NCI-H748 (cell line): ENCODE data around the gene TIPARP.
"Not testable (repeated sequence)": the region's sequence is repeated elsewhere in the genome, so short reads cannot be mapped to it uniquely, and the experiment has no call there.

Experiments
- DNase-seq: peaks from one replicate; lab custom pipeline; 2025; ENCODE audit not compliant: unreplicated experiment; lab: John Stamatoyannopoulos, UW

The TIPARP gene

GRCh38 chr3:156737049-156737448, 62.7 kb downstream of the TIPARP start:
- not testable (repeated sequence) for DNase-seq

DNA sequence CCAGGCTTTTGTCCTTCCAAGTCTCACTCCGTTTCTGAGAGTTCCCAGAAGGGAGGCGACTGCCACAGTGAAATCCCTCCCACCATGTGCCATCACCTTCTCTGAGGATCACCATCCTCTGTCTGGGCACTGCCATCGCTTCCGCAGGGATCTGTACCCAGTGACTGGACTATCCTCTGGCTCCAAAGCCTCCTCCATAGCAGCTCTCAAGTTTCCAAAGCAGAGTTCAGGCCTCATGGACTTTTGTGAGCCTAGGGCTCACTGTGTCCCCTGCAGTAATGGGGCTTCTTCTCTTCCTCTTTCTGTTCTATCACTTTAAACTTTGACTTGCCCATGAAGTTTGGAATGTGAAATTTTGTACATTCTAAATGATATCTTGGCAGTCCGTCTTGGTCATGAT, 63.9 kb downstream of the TIPARP start:
- no peak for DNase-seq

DNA sequence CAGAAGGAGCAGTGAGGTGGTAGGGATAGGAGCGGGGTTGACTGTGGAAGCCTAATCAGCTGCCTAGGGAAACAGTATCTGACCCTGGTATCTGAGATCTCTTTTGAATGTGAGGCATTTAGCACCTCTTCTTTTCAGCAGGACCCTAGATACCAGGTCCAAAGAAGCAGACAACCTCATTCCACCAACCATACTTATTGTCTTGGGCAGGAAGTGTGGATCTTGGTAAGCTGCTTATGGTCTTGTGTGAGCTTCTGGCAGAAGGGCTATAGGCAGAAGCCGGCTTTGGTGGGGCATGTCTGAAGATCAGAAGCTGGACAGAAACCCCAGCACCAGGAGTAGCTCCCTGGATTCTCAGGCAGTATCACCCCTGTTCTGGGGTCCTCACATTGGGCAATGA, 65.6 kb downstream of the TIPARP start:
- no peak for DNase-seq

DNA sequence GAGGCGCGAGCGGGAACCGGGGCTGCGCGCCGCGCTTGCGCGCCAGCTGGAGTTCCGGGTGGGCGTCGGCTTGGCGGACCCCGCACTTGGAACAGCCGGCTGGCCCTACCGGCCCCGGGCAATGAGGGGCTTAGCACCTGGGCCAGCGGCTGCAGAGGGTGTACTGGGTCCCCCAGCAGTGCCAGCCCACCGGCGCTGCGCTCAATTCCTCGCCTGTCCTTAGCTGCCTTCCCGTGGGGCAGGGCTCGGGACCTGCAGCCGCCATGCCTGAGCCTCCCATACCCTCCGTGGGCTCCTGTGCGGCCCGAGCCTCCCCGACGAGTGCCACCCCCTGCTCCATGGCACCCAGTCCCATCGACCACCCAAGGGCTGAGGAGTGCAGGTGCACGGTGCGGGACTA, 66.2 kb downstream of the TIPARP start:
- not testable (repeated sequence) for DNase-seq

DNA sequence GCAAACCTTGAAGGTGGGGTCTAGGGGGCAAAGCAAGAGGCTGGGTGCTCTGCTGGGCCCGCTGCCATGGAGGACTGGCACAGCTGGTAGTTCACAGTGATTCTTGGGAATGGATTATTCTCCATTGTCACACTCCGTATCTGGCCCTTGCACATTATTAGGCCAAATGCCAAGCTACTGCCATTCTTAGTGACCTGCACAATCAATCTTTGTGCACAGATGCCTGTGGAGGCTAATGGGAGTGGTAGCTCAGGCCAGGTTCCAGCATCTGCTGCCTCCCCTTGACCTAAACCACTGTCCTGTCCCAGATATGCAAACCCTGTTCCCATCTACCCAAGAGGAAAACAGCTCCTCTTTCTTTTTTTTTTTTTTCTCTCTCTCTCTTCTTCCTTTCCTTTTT, 67.5 kb downstream of the TIPARP start:
- DNase-seq = no peak

DNA sequence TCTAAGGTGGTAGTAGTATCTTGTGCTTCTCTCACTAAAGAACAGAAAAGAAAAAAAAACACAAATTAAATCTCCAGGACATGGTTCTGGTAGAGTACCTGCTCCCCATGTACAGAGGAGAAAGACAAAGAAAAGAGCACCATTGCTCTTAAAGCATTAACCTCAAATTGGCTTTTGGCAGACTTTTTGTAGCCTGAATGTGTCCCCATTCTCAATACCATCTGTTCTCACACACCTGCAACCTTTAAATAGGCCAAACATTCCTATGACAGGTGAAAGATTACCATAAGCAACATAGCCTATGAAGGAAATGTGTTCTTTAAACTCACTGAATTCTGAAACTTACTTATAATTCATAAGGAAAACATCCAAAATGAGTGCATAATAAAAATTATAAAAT, 68.0 kb downstream of the TIPARP start:
- DNase-seq = no peak

DNA sequence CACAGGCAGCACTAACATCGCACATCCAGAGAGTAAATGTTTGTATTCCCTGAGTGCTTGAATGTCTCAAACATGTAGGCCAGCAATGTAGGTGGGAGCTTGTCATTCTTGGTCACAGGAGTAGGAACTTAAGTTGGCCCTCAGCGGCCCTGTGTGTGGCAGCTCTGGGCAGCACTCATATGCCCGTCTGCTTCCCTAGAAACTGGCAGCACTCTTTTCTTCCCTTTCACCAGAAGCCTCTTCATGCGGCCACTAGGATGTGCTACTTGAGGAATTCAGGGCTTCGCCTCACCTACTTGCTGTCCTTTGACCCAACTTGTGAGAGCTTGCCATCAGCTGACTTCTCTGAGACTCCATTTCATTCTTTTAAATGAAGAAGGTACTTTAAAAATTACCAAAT, 69.5 kb downstream of the TIPARP start:
- DNase-seq = no peak

- no peak for DNase-seq
These were observed 70.2 kb downstream of the TIPARP start for GRCh38 chr3:156744631-156745030.

- no peak for DNase-seq
These were observed 71.4 kb downstream of the TIPARP start for GRCh38 chr3:156745766-156746165.

- no peak for DNase-seq
These were observed 72.7 kb downstream of the TIPARP start for GRCh38 chr3:156747046-156747445.

DNA sequence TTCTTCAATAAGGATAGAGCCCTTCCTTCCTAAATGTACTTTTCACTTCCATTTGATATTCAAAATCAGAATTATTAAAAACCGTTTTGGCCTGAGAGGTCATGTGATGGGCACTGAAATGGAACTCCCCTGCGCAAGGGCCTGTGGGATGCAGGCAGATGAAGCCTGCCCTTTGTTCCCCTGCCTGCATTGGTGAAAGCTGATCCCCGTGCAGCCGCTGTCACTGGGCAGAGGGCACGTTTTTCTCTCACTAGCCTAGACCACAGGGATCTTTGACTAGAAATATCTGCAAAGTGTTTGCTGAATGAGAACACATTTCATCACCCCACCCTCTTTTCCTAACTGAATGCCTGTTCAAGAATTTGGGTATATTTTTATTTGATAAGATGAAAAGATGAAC, 74.9 kb downstream of the TIPARP start:
- DNase-seq = peak; percentile 32

- peak; percentile 20 for DNase-seq
These were observed 75.9 kb downstream of the TIPARP start for GRCh38 chr3:156750191-156750873.

- DNase-seq = peak; percentile 8
These were observed 76.5 kb downstream of the TIPARP start for GRCh38 chr3:156750874-156751245.

DNA sequence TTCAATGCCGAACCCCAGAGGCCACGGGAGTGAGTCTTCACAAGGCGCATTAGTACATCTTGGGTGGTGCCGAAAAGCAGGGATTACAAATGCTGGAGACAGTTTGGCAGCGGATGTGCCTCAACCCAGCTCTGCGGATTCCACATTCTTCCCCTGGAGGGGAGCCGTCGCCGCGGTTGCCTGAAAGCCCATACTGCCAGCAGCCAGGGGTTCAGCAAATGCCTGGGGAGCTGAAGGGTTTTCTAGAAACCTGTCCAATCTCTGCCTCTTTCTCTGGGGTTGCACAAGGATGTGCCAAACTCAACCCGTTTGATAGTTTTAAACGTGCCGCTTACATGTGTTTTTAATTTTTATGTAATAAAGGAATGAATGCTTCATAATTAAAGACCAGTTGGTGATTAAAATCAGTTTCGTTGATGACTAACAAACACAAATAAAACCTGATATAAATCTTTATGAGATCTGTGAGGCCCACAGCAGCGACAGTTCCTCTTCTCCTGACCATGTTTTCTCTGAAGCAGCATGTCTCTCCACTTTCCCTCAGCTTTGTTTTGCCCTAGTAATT, 77.2 kb downstream of the TIPARP start:
- no peak for DNase-seq
